ENCODE results near the gene FOCAD.
A peak's percentile ranks its signal among the peaks of the same experiment; 100 is the strongest.

Gene FOCAD

GRCh38 chr9:20658677-20659473 is 25.2 kb upstream of the FOCAD start:
- no peak for DNase-seq
- H3K36me3 ChIP-seq, result no peaks in the 10 kb centered on the region
- peak overlapping the region; percentile 68 for H3K4me3 ChIP-seq (ENCODE audit: low read depth, low read length)
- no peaks in the 10 kb centered on the region for H3K9me3 ChIP-seq
- 0 out of 2 replicates have a peak, but pooled peaks cover 2% of the 10 kb centered on the region for H3K4me1 ChIP-seq
- TF ChIP-seq CTCF (IDR thresholded peaks at IDR 0.05; ENCODE audit: low read depth, low read length), result no peak
- H3K27me3 ChIP-seq, result no peaks in the 10 kb centered on the region

- H3K36me3 ChIP-seq, result no peaks in the 10 kb centered on the region
- TF ChIP-seq CTCF (IDR thresholded peaks at IDR 0.05; ENCODE audit: low read depth, low read length), result no peak
- 0 out of 2 replicates have a peak, but pooled peaks cover 2% of the 10 kb centered on the region for H3K4me1 ChIP-seq
- DNase-seq, result no peak
- H3K27me3 ChIP-seq, result no peaks in the 10 kb centered on the region
- H3K9me3 ChIP-seq, result no peaks in the 10 kb centered on the region
- H3K4me3 ChIP-seq (ENCODE audit: low read depth, low read length), result peak overlapping the region; percentile 68
Measured at GRCh38 chr9:20659474-20659967, 24.5 kb upstream of the FOCAD start.

- Histone ChIP-seq H3K27me3 (no peaks in the 10 kb centered on the region), H3K4me1 (peaks cover 2% of the 10 kb centered on the region; the same call in 1 of the 2 replicates), H3K4me3 (ENCODE audit: low read depth, low read length) (no peak overlapping the region), H3K36me3 (no peaks in the 10 kb centered on the region), H3K9me3 (no peaks in the 10 kb centered on the region)
- DNase-seq, result no peak
- no peak for TF ChIP-seq CTCF (IDR thresholded peaks at IDR 0.05; ENCODE audit: low read depth, low read length)
Measured at GRCh38 chr9:20662156-20662555, 21.9 kb upstream of the FOCAD start.

GRCh38 chr9:20663133-20663532 is 20.9 kb upstream of the FOCAD start:
- no peaks in the 10 kb centered on the region for H3K9me3 ChIP-seq
- H3K36me3 ChIP-seq, result no peaks in the 10 kb centered on the region
- H3K4me3 ChIP-seq (ENCODE audit: low read depth, low read length), result no peak overlapping the region
- H3K4me1 ChIP-seq, result peaks cover 2% of the 10 kb centered on the region; the same call in 1 of the 2 replicates
- TF ChIP-seq CTCF (IDR thresholded peaks at IDR 0.05; ENCODE audit: low read depth, low read length), result no peak
- H3K27me3 ChIP-seq, result no peaks in the 10 kb centered on the region
- DNase-seq, result no peak

- H3K36me3 ChIP-seq, result no peaks in the 10 kb centered on the region
- H3K4me1 ChIP-seq, result peaks cover 7% of the 10 kb centered on the region
- no peaks in the 10 kb centered on the region for H3K9me3 ChIP-seq
- H3K4me3 ChIP-seq (ENCODE audit: low read depth, low read length), result no peak overlapping the region
- H3K27me3 ChIP-seq, result no peaks in the 10 kb centered on the region
- TF ChIP-seq CTCF (IDR thresholded peaks at IDR 0.05; ENCODE audit: low read depth, low read length), result no peak
- DNase-seq, result no peak
Measured at GRCh38 chr9:20664501-20664900, 19.6 kb upstream of the FOCAD start.

GRCh38 chr9:20670395-20670794 is 13.7 kb upstream of the FOCAD start:
- no peak for TF ChIP-seq CTCF (IDR thresholded peaks at IDR 0.05; ENCODE audit: low read depth, low read length)
- Histone ChIP-seq H3K36me3 (no peaks in the 10 kb centered on the region), H3K27me3 (no peaks in the 10 kb centered on the region), H3K4me1 (peaks cover 5% of the 10 kb centered on the region), H3K4me3 (ENCODE audit: low read depth, low read length) (no peak overlapping the region), H3K9me3 (no peaks in the 10 kb centered on the region)
- DNase-seq, result no peak
